NT2/D1 (cell line): Measurements from ENCODE around the gene CYP1A2.

Source experiments
- SUZ12 ChIP-seq: IDR thresholded peaks from 2 replicates; pipeline ENCODE4 v1.6.1; 2011; ENCODE audit not compliant: insufficient read length, insufficient read depth; ENCODE audit errors: extremely low read depth
- YY1 ChIP-seq: IDR thresholded peaks from 2 replicates; pipeline ENCODE4 v1.6.1; 2011; ENCODE audit not compliant: insufficient read length, insufficient read depth
- ZNF274 ChIP-seq: IDR thresholded peaks from 2 replicates; pipeline ENCODE4 v1.6.1; 2011; ENCODE audit warnings: mild to moderate bottlenecking, low read depth, low read length

DNA sequence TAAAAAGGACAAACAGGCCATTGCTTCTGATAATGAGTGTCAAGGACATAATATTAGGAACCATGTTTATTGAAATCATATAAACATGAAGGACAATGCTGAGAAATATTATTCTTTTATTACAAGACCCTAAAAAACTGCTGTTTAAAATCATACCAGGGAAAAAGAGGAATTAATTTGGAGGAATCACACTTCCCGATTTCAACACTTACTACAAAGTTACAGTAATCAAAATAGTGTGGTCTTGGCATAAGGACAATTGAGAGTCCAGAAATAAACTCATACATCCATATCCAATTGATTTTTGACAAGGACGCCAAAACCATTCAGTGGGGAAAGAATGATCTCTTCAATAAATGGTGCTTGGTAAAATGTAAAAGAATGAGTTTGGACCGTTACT lies 36.3 kb upstream of the CYP1A2 start:
- TF ChIP-seq ZNF274 (no peak), YY1 (no peak), SUZ12 (no peak)
